Neuronal stem cell (in vitro differentiated cells): ENCODE results near the gene TMCO4.

ENCODE experiments used
- DNase-seq: peaks from one replicate; pipeline ENCODE4 v3.0.0-alpha.2; 2013; ENCODE audit warnings: low spot score
- H2AFZ ChIP-seq: one replicate; pipeline ENCODE4 v1.6.1; 2013; ENCODE audit warnings: mild to moderate bottlenecking, low read length, inconsistent platforms
- H2AK5ac ChIP-seq: 2 replicates; pipeline ENCODE4 v1.6.1; 2013; ENCODE audit warnings: low read depth, mild to moderate bottlenecking, inconsistent platforms, low read length, moderate library complexity, mixed read lengths
- H2BK120ac ChIP-seq: 2 replicates; pipeline ENCODE4 v1.6.1; 2013; ENCODE audit warnings: low read depth, mild to moderate bottlenecking, inconsistent platforms, low read length, moderate library complexity, mixed read lengths
- H2BK12ac ChIP-seq: one replicate; pipeline ENCODE4 v1.6.1; 2013; ENCODE audit warnings: low read length, inconsistent platforms
- H2BK15ac ChIP-seq: 2 replicates; pipeline ENCODE4 v1.6.1; 2013; ENCODE audit warnings: mild to moderate bottlenecking, low read length, inconsistent platforms, mixed read lengths
- H2BK5ac ChIP-seq: one replicate; pipeline ENCODE4 v1.6.1; 2013; ENCODE audit warnings: inconsistent platforms, mild to moderate bottlenecking, low read length, moderate library complexity
- H3K14ac ChIP-seq: one replicate; pipeline ENCODE4 v1.6.1; 2013; ENCODE audit warnings: low read length, inconsistent platforms
- H3K18ac ChIP-seq: 2 replicates; pipeline ENCODE4 v1.6.1; 2013; ENCODE audit warnings: low read length, inconsistent platforms
- H3K23ac ChIP-seq: 2 replicates; pipeline ENCODE4 v1.6.1; 2013; ENCODE audit warnings: low read depth, mild to moderate bottlenecking, mixed read lengths, low read length, inconsistent platforms; ENCODE audit not compliant: poor library complexity
- H3K27ac ChIP-seq: replicated peaks from 3 replicates; pipeline ENCODE4 v1.5.1; 2013; ENCODE audit warnings: low read length, inconsistent platforms
- H3K27me3 ChIP-seq, 3 experiments: 2 replicates each; pipeline ENCODE4 v1.6.1; 2013; ENCODE audit warnings: low read length in 3 of 3, mild to moderate bottlenecking in 2 of 3, inconsistent platforms in 1 of 3, low read depth in 1 of 3, mixed read lengths in 1 of 3, moderate library complexity in 1 of 3; ENCODE audit not compliant: control insufficient read depth in 3 of 3, insufficient read depth in 3 of 3
- H3K36me3 ChIP-seq, 2 donors: replicated peaks in 1 of 2; 2 replicates each; pipeline ENCODE4 v1.6.1; 2013; ENCODE audit warnings: low read length in 2 of 2; ENCODE audit not compliant: control insufficient read depth in 2 of 2, insufficient read depth in 2 of 2
- H3K4ac ChIP-seq: 2 replicates; pipeline ENCODE4 v1.6.1; 2013; ENCODE audit warnings: inconsistent platforms, mild to moderate bottlenecking, low read length, moderate library complexity
- H3K4me1 ChIP-seq, 2 donors: 1 replicate in 1 of 2; 2 replicates in 1 of 2; pipeline ENCODE4 v1.6.1; 2013; ENCODE audit warnings: low read length in 2 of 2, low read depth in 1 of 2; ENCODE audit not compliant: control insufficient read depth in 2 of 2, insufficient read depth in 1 of 2
- H3K4me2 ChIP-seq: one replicate; pipeline ENCODE4 v1.6.1; 2013; ENCODE audit warnings: mild to moderate bottlenecking, low read length, inconsistent platforms; ENCODE audit not compliant: insufficient read depth, poor library complexity, severe bottlenecking
- H3K4me3 ChIP-seq, 2 donors: 2 replicates each; pipeline ENCODE4 v1.5.1; 2013; ENCODE audit warnings: low read length in 2 of 2, mild to moderate bottlenecking in 2 of 2, inconsistent platforms in 1 of 2, moderate library complexity in 1 of 2
- H3K79me1 ChIP-seq: one replicate; pipeline ENCODE4 v1.6.1; 2013; ENCODE audit warnings: low read depth, mild to moderate bottlenecking, inconsistent platforms, low read length, moderate library complexity
- H3K9ac ChIP-seq: one replicate; pipeline ENCODE4 v1.6.1; 2013; ENCODE audit warnings: mild to moderate bottlenecking, low read depth, low read length, inconsistent platforms; ENCODE audit not compliant: poor library complexity
- H3K9me3 ChIP-seq, 2 donors: replicated peaks in 1 of 2; 2 replicates each; pipeline versions ENCODE3 to v1.6.1; 2013; ENCODE audit warnings: low read length in 2 of 2, mild to moderate bottlenecking in 2 of 2, inconsistent platforms in 1 of 2, low read depth in 1 of 2, mixed read lengths in 1 of 2, moderate library complexity in 1 of 2; ENCODE audit not compliant: control insufficient read depth in 2 of 2, insufficient read depth in 1 of 2
- H4K8ac ChIP-seq: one replicate; pipeline ENCODE4 v1.6.1; 2013; ENCODE audit warnings: low read depth, mild to moderate bottlenecking, inconsistent platforms, low read length, moderate library complexity
- H4K91ac ChIP-seq: one replicate; pipeline ENCODE4 v1.6.1; 2013; ENCODE audit warnings: low read length, low read depth, mild to moderate bottlenecking, inconsistent platforms; ENCODE audit not compliant: poor library complexity
- WGBS, 2 donors: extraction: QIAGEN DNeasy Blood & Tissue Kit; methylation state at CpG; one replicate each; pipeline ENCODE4 v1.1.7; 2013; ENCODE audit warnings: missing lambda C conversion rate in 2 of 2, mixed read lengths in 1 of 2; ENCODE audit not compliant: insufficient read length in 2 of 2, insufficient replicate concordance in 1 of 2; ENCODE audit errors: extremely low coverage in 2 of 2; 5-methylcytosine and 5-hydroxymethylcytosine counted together

Gene TMCO4

DNA sequence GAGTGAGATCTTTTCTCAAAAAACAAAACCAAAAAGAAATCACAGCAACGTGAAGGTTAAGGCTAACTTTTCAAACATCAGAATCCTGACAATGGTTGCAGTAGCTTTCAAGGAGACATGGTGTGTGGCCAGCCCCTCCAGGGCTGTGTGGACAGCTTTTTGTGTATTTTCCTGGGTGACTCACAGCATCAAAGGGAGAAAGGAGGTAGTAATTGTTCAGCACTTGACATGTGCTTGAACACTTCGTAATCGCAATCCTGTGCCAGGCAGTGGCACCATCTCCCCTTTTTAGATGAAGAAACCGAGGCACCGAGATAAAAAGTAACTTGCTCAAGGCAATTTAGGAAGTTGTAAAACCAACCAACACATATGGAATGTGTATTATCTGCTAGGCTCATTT is 145.3 kb downstream of the TMCO4 start:
- H3K4me3 ChIP-seq: no peak overlapping the region
- H4K91ac ChIP-seq: no peak overlapping the region
- no peak overlapping the region for H2AK5ac ChIP-seq
- no peak overlapping the region for H2BK15ac ChIP-seq
- no peak overlapping the region for H4K8ac ChIP-seq
- no peak overlapping the region for H3K18ac ChIP-seq
- H2BK120ac ChIP-seq: no peak overlapping the region
- H3K4ac ChIP-seq: no peak overlapping the region
- H3K79me1 ChIP-seq: no peaks in the 10 kb centered on the region
- peak overlapping the region; percentile 74 for H2AFZ ChIP-seq
- no peak overlapping the region for H3K27ac ChIP-seq
- no peaks in the 10 kb centered on the region for H3K27me3 ChIP-seq
- no peak overlapping the region for H3K4me2 ChIP-seq
- no peaks in the 10 kb centered on the region for H3K36me3 ChIP-seq
- H3K9me3 ChIP-seq: no peaks in the 10 kb centered on the region
- H2BK12ac ChIP-seq: no peak overlapping the region
- no peak overlapping the region for H3K23ac ChIP-seq
- H2BK5ac ChIP-seq: no peak overlapping the region
- DNase-seq: no peak
- WGBS, 2 donors: no CpG with 5 or more reads among the region's 5 CpGs
- no peak overlapping the region for H3K14ac ChIP-seq
- H3K4me1 ChIP-seq: peaks cover 3 to 19% of the 10 kb centered on the region in 2 donors
- H3K9ac ChIP-seq: no peak overlapping the region

DNA sequence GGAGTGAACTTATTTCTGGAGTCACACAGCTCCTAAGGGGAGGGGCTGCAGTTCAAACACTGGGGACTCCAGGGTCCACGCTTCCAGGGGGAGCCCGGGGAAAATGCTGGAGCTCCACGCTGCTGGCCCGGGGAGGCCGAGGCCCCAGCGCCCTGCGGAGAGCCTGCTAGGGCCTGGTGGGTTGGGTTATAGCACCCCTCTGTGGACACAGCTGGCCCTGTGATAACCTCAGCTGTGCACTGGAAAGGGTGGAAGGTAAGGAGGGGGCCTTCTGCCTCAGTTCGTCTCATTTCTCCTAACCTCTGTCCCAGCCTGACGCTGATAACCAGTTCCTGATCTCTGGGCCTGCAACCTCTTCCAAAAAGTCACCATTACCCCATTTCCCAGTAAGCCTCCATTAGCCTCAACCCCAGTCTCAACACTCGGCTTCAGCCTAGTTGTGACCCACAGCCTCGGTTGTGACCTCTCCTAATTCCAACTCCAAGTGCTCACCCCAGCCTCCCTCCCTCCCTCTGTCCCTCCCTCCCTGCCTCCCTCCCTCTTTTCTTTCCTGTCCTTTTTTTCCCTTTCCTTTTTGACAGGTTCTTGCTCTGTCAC is 148.5 kb downstream of the TMCO4 start:
- H3K9me3 ChIP-seq: no peaks in the 10 kb centered on the region
- H3K27ac ChIP-seq: no peak overlapping the region
- peak overlapping the region; percentile 69 for H2AFZ ChIP-seq
- peaks cover 3% of the 10 kb centered on the region in 2 donors for H3K4me1 ChIP-seq
- no peak overlapping the region for H3K4ac ChIP-seq
- no peak overlapping the region for H2BK5ac ChIP-seq
- no peak overlapping the region for H3K4me3 ChIP-seq
- H3K4me2 ChIP-seq: no peak overlapping the region
- no peak overlapping the region for H2BK15ac ChIP-seq
- peaks cover 6% of the 10 kb centered on the region for H3K79me1 ChIP-seq
- H2BK12ac ChIP-seq: no peak overlapping the region
- H3K18ac ChIP-seq: no peak overlapping the region
- WGBS, 2 donors: no CpG with 5 or more reads among the region's 11 CpGs
- H2AK5ac ChIP-seq: peak overlapping the region; percentile 49
- no peaks in the 10 kb centered on the region for H3K36me3 ChIP-seq
- no peak overlapping the region for H4K8ac ChIP-seq
- no peak overlapping the region for H3K9ac ChIP-seq
- no peak for DNase-seq
- H3K23ac ChIP-seq: no peak overlapping the region
- H3K27me3 ChIP-seq: peaks cover 0 to 16% (median 2%) of the 10 kb centered on the region in 3 experiments
- H2BK120ac ChIP-seq: no peak overlapping the region
- no peak overlapping the region for H3K14ac ChIP-seq
- H4K91ac ChIP-seq: no peak overlapping the region

DNA sequence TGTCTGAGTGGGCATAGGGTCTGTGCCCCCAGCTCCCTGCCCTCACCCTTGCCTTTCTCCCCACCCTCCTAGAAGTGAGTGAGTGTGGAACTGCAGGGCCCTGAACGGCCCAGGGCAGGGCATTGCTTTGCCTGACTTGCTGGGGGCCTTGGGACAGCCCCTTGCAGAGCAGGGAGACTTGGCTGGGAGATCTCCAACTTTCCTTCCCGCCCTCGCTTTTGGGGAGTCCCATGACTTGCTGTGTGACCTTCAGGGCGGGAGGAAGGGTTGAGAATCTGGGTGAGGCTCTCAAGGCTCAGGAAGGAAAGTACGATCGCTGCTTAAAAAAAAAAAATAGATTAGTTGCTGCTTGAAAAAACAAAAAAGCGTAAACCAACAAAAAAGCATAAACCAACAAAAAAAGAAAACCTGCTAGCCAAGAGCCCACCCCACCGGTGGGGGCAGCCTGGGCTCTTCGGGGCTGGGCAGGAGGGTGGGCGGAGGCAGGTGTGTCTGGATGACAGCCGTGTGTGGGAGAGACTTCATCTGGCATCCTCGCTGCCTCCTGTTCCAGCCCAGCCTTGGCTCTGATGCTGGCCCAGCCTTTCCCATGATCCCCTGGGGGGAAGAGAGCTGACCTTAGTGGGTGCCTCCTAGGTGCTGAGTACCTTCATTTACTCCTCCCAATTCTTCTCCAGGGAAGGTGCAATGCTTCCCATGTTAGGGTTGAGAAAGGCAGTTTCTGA is 149.1 kb downstream of the TMCO4 start:
- Histone ChIP-seq H3K4me1 (peaks cover 3 to 10% of the 10 kb centered on the region in 2 donors), H3K27me3 (peaks cover 0 to 22% (median 8%) of the 10 kb centered on the region in 3 experiments), H3K14ac (peak overlapping the region; percentile 65), H3K79me1 (peaks cover 9% of the 10 kb centered on the region), H2AFZ (peak overlapping the region; percentile 69), H2BK12ac (no peak overlapping the region), H3K4me2 (no peak overlapping the region), H4K8ac (no peak overlapping the region), H3K9ac (no peak overlapping the region), H2BK120ac (no peak overlapping the region), H2AK5ac (peak overlapping the region; percentile 96), H3K18ac (no peak overlapping the region), H4K91ac (no peak overlapping the region), H2BK15ac (peak overlapping the region; percentile 9), H3K4ac (no peak overlapping the region), H3K27ac (no peak overlapping the region), H2BK5ac (no peak overlapping the region), H3K9me3 (no peaks in the 10 kb centered on the region), H3K36me3 (no peaks in the 10 kb centered on the region), H3K23ac (peak overlapping the region; percentile 34), H3K4me3 (no peak overlapping the region)
- no CpG with 5 or more reads among the region's 12 CpGs for WGBS, 2 donors
- no peak for DNase-seq

DNA sequence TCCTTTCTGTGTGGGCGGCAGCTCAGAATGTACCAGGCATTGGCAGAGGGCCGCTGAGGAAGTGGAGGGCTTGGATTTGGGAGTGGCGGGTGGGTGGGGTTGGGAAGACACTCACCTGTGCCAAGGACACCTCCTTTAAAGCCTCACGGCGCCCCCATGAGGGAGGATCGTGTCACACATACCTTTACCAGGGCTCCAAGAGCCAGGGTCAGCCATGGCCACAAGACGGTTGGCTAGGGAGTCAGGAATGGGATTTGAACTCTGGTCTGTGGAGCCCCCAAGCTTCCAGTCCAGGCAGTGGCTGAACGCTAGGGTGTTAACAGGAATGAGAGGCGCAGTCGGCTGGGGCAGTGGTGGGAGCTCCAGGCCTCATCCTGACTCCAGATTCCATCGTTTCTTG is 151.0 kb downstream of the TMCO4 start:
- H2AK5ac ChIP-seq: no peak overlapping the region
- peaks cover 12% of the 10 kb centered on the region for H3K79me1 ChIP-seq
- no peak overlapping the region for H2AFZ ChIP-seq
- H3K27ac ChIP-seq: no peak overlapping the region
- no peak overlapping the region for H3K9ac ChIP-seq
- H3K4me2 ChIP-seq: no peak overlapping the region
- peaks cover 8 to 12% of the 10 kb centered on the region in 2 donors for H3K4me1 ChIP-seq
- no peak overlapping the region for H2BK120ac ChIP-seq
- peaks cover under 1 to 36% (median 19%) of the 10 kb centered on the region in 3 experiments for H3K27me3 ChIP-seq
- no peak overlapping the region for H3K23ac ChIP-seq
- no peak overlapping the region for H2BK15ac ChIP-seq
- H3K18ac ChIP-seq: no peak overlapping the region
- H4K8ac ChIP-seq: no peak overlapping the region
- no peak overlapping the region for H3K14ac ChIP-seq
- no peak overlapping the region for H3K4me3 ChIP-seq
- H3K36me3 ChIP-seq: no peaks in the 10 kb centered on the region
- H2BK5ac ChIP-seq: no peak overlapping the region
- H4K91ac ChIP-seq: no peak overlapping the region
- no CpG with 5 or more reads among the region's 11 CpGs for WGBS, 2 donors
- no peak overlapping the region for H2BK12ac ChIP-seq
- no peak overlapping the region for H3K4ac ChIP-seq
- DNase-seq: no peak
- H3K9me3 ChIP-seq: no peaks in the 10 kb centered on the region
